ENCODE results near the gene MCM10.

MCM10 gene

GRCh38 chr10:13224210-13224995 is 63.0 kb downstream of the MCM10 start:
- TF ChIP-seq SPI1 (IDR thresholded peaks at IDR 0.05; ENCODE audit: borderline replicate concordance, low read depth): no peak
- TF ChIP-seq, protein P1, sequence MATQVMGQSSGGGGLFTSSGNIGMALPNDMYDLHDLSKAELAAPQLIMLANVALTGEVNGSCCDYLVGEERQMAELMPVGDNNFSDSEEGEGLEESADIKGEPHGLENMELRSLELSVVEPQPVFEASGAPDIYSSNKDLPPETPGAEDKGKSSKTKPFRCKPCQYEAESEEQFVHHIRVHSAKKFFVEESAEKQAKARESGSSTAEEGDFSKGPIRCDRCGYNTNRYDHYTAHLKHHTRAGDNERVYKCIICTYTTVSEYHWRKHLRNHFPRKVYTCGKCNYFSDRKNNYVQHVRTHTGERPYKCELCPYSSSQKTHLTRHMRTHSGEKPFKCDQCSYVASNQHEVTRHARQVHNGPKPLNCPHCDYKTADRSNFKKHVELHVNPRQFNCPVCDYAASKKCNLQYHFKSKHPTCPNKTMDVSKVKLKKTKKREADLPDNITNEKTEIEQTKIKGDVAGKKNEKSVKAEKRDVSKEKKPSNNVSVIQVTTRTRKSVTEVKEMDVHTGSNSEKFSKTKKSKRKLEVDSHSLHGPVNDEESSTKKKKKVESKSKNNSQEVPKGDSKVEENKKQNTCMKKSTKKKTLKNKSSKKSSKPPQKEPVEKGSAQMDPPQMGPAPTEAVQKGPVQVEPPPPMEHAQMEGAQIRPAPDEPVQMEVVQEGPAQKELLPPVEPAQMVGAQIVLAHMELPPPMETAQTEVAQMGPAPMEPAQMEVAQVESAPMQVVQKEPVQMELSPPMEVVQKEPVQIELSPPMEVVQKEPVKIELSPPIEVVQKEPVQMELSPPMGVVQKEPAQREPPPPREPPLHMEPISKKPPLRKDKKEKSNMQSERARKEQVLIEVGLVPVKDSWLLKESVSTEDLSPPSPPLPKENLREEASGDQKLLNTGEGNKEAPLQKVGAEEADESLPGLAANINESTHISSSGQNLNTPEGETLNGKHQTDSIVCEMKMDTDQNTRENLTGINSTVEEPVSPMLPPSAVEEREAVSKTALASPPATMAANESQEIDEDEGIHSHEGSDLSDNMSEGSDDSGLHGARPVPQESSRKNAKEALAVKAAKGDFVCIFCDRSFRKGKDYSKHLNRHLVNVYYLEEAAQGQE (IDR thresholded peaks at IDR 0.05; ENCODE audit: insufficient replicate concordance, low read depth): peak; percentile 56
- Histone ChIP-seq H3K27ac (replicated peaks) (no peak overlapping the region), H3K4me3 (replicated peaks; ENCODE audit: insufficient read depth, low read length) (no peak overlapping the region), H3K27me3 (ENCODE audit: insufficient read depth, poor library complexity, severe bottlenecking) (no peaks in the 10 kb centered on the region)
- DNase-seq (ENCODE audit: low read depth in 1 of 2, low spot score in 1 of 2): no peak

- TF ChIP-seq GABPA (IDR thresholded peaks at IDR 0.05; ENCODE audit: low read depth) (no peak), SPI1 (IDR thresholded peaks at IDR 0.05; ENCODE audit: borderline replicate concordance, low read depth) (no peak), POLR2AphosphoS5 (IDR thresholded peaks at IDR 0.05; ENCODE audit: low read depth) (no peak)
- TF ChIP-seq, protein P1 (IDR thresholded peaks at IDR 0.05; ENCODE audit: insufficient replicate concordance, low read depth): no peak
- TF ChIP-seq, protein P2, sequence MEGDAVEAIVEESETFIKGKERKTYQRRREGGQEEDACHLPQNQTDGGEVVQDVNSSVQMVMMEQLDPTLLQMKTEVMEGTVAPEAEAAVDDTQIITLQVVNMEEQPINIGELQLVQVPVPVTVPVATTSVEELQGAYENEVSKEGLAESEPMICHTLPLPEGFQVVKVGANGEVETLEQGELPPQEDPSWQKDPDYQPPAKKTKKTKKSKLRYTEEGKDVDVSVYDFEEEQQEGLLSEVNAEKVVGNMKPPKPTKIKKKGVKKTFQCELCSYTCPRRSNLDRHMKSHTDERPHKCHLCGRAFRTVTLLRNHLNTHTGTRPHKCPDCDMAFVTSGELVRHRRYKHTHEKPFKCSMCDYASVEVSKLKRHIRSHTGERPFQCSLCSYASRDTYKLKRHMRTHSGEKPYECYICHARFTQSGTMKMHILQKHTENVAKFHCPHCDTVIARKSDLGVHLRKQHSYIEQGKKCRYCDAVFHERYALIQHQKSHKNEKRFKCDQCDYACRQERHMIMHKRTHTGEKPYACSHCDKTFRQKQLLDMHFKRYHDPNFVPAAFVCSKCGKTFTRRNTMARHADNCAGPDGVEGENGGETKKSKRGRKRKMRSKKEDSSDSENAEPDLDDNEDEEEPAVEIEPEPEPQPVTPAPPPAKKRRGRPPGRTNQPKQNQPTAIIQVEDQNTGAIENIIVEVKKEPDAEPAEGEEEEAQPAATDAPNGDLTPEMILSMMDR (IDR thresholded peaks at IDR 0.05; ENCODE audit: insufficient read depth, low read length): no peak
- H3K27ac ChIP-seq (replicated peaks): no peak overlapping the region
- DNase-seq (ENCODE audit: low read depth in 1 of 2, low spot score in 1 of 2): no peak
- H3K27me3 ChIP-seq (ENCODE audit: insufficient read depth, poor library complexity, severe bottlenecking): no peaks in the 10 kb centered on the region
- H3K4me3 ChIP-seq (replicated peaks; ENCODE audit: insufficient read depth, low read length): no peak overlapping the region
Measured at GRCh38 chr10:13225601-13226000, 64.2 kb downstream of the MCM10 start.

- DNase-seq (ENCODE audit: low read depth in 1 of 2, low spot score in 1 of 2): no peak
- Histone ChIP-seq H3K27me3 (ENCODE audit: insufficient read depth, poor library complexity, severe bottlenecking) (no peaks in the 10 kb centered on the region), H3K27ac (replicated peaks) (no peak overlapping the region), H3K4me3 (replicated peaks; ENCODE audit: insufficient read depth, low read length) (no peak overlapping the region)
- TF ChIP-seq SPI1 (IDR thresholded peaks at IDR 0.05; ENCODE audit: borderline replicate concordance, low read depth): no peak
- TF ChIP-seq, protein P2 (IDR thresholded peaks at IDR 0.05; ENCODE audit: insufficient read depth, low read length): no peak
- TF ChIP-seq, protein P1 (IDR thresholded peaks at IDR 0.05; ENCODE audit: insufficient replicate concordance, low read depth): no peak
- no peak for TF ChIP-seq POLR2AphosphoS5 (IDR thresholded peaks at IDR 0.05; ENCODE audit: low read depth)
- TF ChIP-seq GABPA (IDR thresholded peaks at IDR 0.05; ENCODE audit: low read depth): no peak
Measured at GRCh38 chr10:13227031-13227430, 65.7 kb downstream of the MCM10 start.

All from HL-60 (cell line).